Putamen (tissue), 1 donor: ENCODE results near the gene GAS2.

Experiments used
- DNase-seq: peaks from one replicate; pipeline ENCODE4 v3.0.0-alpha.2; 2016; ENCODE audit warnings: low spot score

GAS2 gene

DNA sequence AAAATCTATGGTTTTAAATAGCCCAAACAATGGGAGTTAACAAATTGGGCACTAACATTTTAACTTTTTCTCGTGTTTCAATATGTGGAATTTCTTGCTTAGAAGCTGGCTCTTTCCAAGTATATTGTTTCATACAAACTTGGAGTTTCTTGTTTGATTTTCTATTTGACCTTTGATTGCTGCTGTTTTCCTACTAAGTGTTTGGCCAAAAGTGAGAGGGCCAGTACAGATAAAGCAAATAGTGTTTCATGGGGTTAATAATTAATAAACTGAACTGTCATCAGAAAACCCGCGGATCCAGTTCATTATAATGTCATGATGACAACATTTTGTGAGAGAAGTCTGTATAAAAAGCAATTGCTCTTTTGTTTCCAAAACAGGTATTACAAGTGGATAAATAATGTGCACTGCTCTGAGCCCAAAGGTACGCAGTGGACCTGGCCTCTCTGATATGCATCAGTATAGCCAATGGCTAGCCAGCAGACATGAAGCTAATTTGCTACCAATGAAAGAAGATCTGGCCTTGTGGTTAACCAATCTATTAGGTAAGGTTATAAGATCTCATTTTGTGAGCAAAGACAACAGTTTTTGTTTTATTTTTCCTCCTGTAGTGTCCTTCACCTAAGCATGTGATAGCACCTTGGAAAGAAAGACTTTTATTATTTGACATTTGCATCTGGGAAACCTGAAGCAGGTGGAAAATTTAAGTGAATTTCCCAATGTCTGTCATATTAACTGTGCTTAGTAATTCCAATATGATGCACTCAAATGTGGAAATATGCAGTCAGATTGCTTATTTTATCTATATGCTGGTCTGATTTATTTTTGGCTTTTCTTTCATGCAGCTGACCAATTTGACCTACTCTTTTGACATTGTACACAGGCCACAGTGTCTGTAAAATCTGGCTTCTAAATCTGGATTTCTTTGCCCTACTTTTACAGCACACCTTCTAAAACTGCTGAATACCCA lies 8.3 kb downstream of the GAS2 start:
- DNase-seq: no peak

DNA sequence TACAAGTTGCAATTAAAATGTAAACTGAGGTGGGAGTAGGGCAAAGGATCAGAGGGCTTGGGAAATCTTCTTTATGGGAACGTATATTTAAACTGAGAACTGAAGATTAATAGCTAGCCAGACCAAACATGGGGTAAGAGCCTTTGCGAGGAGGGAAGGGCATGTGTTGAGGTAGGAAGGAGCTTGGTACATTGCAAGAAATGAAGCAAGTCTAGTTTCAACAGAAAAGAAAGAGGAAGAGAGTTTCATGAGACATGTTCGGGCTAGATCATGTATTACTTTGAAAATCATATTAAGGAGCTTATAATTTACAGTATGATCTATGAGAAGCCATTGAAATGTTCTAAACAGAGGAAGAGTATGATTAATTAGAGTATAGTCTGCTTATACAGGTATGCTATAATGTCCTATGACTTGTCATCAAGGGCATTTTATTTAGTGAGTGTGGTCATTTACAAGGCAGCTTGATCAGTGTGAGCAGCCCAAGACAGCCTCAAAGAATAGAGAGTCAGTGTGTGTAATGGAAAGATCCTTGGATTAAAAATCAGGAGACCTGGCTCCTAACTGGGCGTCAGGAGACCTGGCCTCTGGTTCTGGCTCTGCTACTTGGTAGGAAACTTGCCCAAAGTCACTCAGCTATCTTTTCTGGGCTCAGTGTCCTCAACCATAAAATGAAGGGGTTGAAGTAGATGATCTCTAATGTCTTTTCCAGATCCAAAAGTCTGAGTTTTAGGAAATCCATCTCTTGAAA lies 10.9 kb downstream of the GAS2 start:
- DNase-seq: no peak

- no peak for DNase-seq
Measured at GRCh38 chr11:22680628-22681027, 14.2 kb downstream of the GAS2 start.

GRCh38 chr11:22681281-22681812 lies 14.9 kb downstream of the GAS2 start:
- DNase-seq: no peak

DNA sequence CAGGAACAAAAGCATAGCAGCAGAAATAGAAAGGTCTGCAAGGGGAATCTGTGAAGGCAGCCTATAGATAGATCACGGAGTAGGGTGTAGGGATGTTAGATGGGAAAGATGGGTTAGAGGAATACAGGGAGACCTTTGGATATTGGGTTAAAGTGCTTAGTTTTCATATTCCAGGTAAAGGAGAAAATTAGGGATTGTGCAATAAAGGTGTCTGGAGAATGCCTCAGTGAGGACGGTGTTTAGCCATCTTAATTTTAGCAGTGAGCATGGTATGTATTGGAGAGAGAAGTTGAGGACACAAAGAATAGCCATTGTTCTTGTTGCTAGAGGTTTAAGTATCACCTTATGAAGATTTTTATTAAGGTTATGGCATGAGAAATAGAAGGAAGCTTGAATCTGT lies 17.7 kb downstream of the GAS2 start:
- no peak for DNase-seq

- no peak for DNase-seq
Measured at GRCh38 chr11:22685111-22685510, 18.7 kb downstream of the GAS2 start.

DNA sequence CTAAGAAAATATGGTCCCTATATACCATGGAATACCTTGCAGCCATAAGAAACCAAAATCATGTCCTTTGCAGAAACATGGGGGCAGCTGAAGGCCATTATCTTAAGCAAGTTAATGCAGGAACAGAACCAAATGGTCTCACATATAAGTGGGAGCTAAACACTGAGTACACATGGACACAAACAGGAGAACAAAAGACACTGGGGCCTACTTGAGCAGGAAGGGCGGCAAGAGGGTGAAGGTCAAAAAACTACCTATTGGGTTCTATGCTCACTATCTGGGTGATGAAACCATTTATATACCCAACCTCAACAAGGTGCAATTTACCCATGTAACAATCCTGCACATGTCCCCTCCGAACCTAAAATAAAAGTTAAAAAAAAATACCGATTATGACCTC lies 22.5 kb downstream of the GAS2 start:
- DNase-seq: no peak

DNA sequence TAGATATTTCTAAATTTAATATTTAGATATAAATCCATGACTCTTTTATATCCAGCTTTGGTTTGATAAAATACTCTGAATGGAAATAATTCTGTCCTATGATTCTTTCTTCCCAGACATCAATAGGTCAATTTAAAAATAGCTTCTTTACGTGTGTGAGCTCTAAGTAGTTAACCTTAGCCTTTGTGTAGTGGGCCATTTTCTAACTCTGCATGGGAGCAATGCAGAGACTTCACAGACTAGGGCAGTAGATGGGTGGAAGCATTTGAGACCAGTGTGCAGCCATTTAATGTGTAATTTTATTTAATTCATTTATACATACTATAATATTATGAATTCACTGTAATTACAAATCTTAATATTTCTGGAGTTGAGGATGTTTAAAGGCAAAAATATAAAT lies 23.8 kb downstream of the GAS2 start:
- DNase-seq: no peak

GRCh38 chr11:22690871-22691270 lies 24.5 kb downstream of the GAS2 start:
- DNase-seq: no peak

GRCh38 chr11:22699388-22699787 lies 33.0 kb downstream of the GAS2 start:
- no peak for DNase-seq

DNA sequence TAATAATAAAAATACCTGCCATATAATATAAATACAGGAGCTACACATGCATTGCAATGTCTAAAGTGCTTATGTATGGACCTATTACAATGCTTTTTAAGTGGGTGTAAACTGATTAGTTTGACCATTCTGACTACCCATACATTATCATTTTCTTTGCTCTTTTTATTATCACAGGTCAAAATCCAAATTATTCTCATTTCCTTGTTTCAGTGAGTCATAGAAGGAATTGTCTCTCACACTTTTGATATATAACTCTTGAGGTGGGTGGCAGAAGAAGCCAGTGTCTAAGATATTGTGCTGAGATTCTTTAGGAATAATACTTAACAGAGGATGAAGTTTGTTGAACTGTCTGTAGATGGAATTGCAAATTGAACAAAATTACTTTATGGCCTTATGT lies 35.6 kb downstream of the GAS2 start:
- no peak for DNase-seq

- DNase-seq: no peak
Measured at GRCh38 chr11:22703040-22703439, 36.6 kb downstream of the GAS2 start.

- DNase-seq: no peak
Measured at GRCh38 chr11:22703591-22703990, 37.2 kb downstream of the GAS2 start.

- DNase-seq: no peak
Measured at GRCh38 chr11:22707119-22707899, 40.9 kb downstream of the GAS2 start.

GRCh38 chr11:22711071-22711770 lies 44.8 kb downstream of the GAS2 start:
- DNase-seq: no peak

- no peak for DNase-seq
Measured at GRCh38 chr11:22711880-22712279, 45.5 kb downstream of the GAS2 start.

DNA sequence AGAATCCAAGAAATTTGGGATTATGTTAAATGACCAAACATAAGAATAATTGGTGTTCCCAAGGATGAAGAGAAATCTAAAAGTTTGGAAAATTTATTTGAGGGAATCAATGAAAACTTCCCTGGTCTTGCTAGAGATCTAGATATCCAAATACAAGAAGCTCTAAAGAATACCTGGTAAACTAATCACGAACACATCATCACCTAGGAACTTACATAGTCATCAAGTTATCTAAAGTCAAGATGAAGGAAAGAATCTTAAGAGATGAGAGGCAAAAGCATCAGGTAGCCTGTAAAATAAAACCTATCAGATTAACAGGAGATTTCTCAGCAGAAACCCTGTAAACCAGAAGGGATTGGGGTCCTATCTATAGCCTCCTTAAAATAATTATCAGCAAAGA lies 46.9 kb downstream of the GAS2 start:
- DNase-seq: no peak

DNA sequence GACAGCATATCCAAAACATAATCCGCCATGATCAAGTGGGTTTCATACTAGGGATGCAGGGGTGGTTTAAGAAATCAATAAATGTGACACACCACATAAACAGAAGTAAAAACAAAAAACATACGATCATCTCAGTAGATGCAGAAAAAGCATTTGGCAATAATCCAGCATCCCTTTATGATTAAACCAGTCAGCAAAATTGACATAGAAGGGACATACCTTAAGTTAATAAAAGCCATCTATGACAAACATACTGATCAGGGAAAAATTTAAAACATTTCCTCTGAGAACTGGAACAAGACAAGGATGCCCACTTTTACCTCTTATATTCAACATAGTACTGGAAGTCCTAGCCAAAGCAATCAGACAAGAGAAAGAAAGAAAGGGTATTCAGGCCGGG lies 49.6 kb downstream of the GAS2 start:
- no peak for DNase-seq

GRCh38 chr11:22720457-22720856 lies 54.0 kb downstream of the GAS2 start:
- DNase-seq: no peak

DNA sequence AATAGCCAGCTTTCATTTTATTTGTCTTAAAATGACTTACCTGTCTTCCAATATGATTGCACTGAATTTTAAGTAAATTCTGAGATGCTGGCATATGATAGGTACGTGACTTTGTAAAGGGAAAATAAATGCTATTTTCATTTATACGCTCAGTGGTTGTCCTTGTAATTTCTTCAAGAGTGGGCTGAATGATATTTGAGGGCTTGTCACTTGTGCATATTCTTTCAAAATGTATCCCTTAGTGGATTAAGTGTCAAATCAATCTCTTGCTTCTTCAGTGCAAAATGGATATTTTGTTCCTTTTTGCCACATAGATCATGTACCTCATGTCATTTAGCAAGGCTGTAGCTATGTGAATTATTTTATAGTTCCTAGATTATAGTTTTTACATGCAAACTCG lies 56.9 kb downstream of the GAS2 start:
- DNase-seq: no peak

DNA sequence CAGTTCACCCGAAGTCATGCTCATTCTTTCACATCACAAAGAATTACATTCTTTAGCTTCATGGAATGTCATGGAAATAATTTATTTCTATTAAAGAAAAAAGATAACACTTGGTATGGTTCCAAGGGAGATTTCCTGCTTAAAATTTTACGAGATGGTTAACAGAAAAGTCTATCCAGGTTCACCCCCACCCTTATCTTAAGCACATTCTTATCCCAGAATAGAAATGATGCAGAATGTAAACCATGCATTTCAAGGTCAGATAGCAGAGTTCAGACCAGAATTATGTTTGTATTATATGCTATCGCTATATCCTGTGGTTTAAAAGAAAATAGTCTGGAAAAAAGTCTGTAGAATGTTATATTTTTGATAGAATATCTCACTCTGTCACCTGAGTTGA lies 58.7 kb downstream of the GAS2 start:
- DNase-seq: no peak
